ENCODE results near the gene SLC6A8. TPM values are rescaled to one million over a fixed set of nuclear protein-coding genes. Genes with fewer than 3 reads are reported as not detected.

The SLC6A8 gene
- 34.0 TPM for polyA plus RNA-seq (2013, experiment 1 of 2; ENCODE audit: insufficient read length)
- 36.7 TPM for polyA plus RNA-seq (2013, experiment 2 of 2; ENCODE audit: insufficient read length)

GRCh38 chrX:153687121-153688039 is at the start of gene SLC6A8:
Gene SLC6A8, plus strand, starts transcription at chrX:153687926. Its CDS starts 649 bp downstream, at chrX:153688575.
- DNase-seq: peak; percentile 78

GRCh38 chrX:153638041-153638371 is 49.7 kb upstream of the SLC6A8 start:
- DNase-seq: no peak

GRCh38 chrX:153638436-153639176 is 49.1 kb upstream of the SLC6A8 start:
- DNase-seq: no peak

- DNase-seq: no peak
Observed at GRCh38 chrX:153639177-153640044, 48.3 kb upstream of the SLC6A8 start.

GRCh38 chrX:153640045-153640686 is 47.6 kb upstream of the SLC6A8 start:
- no peak for DNase-seq

GRCh38 chrX:153640736-153641575 is 46.8 kb upstream of the SLC6A8 start:
- no peak for DNase-seq

GRCh38 chrX:153641627-153642026 is 46.1 kb upstream of the SLC6A8 start:
- no peak for DNase-seq

- DNase-seq: no peak
Observed at GRCh38 chrX:153642051-153642654, 45.6 kb upstream of the SLC6A8 start.

- DNase-seq: no peak
Observed at GRCh38 chrX:153642655-153643430, 44.9 kb upstream of the SLC6A8 start.

GRCh38 chrX:153643431-153644351 is 44.0 kb upstream of the SLC6A8 start:
- no peak for DNase-seq

- DNase-seq: no peak
Observed at GRCh38 chrX:153644356-153645125, 43.2 kb upstream of the SLC6A8 start.

GRCh38 chrX:153645151-153645550 is 42.6 kb upstream of the SLC6A8 start:
- DNase-seq: no peak

- no peak for DNase-seq
Observed at GRCh38 chrX:153645921-153646488, 41.7 kb upstream of the SLC6A8 start.

GRCh38 chrX:153646620-153647373 is 40.9 kb upstream of the SLC6A8 start, which contains the start of gene DUSP9:
Gene DUSP9, plus strand, starts transcription at chrX:153647203. Its CDS starts 751 bp downstream, at chrX:153647954.
- no peak for DNase-seq

- DNase-seq: no peak
Observed at GRCh38 chrX:153647461-153648357, 40.0 kb upstream of the SLC6A8 start.

All from fibroblast of skin of scalp (primary cell).